Tibial nerve (tissue), 4 donors: ENCODE data around the gene ZNF622.

Experiments
- CTCF ChIP-seq, 5 experiments: fragments of 200-600 bp in 3 of 5; fragments of 450-650 bp in 2 of 5; sonication (generic) in 3 of 5; IDR thresholded peaks; one replicate each; pipeline ENCODE4 v1.5.1; 2016 to 2019; ENCODE audit warnings: antibody characterized with exemption in 5 of 5, mild to moderate bottlenecking in 3 of 5, moderate library complexity in 2 of 5
- EP300 ChIP-seq, 2 donors: sonication (generic); formaldehyde crosslinking; IDR thresholded peaks; one replicate each; pipeline ENCODE4 v1.6.1; 2017; ENCODE audit warnings: antibody characterized with exemption in 2 of 2, mild to moderate bottlenecking in 1 of 2

- TF ChIP-seq CTCF (IDR thresholded peaks at IDR 0.05) (no peak), EP300 (IDR thresholded peaks at IDR 0.05) (no peak)
Measured at GRCh38 chr5:16414861-16415260, 50.7 kb downstream of the ZNF622 start.
